ENCODE data around the gene SOX4. TPM values are rescaled to one million over a fixed set of nuclear protein-coding genes. Genes with fewer than 3 reads are reported as not detected.
"Not testable (repeated sequence)": the region's sequence is repeated elsewhere in the genome, so short reads cannot be mapped to it uniquely, and the experiment has no call there.

SOX4 gene
- total RNA-seq, result 10 to 100 TPM in 1 of 2 donors, 1 to 10 TPM in 1; 7.4 to 10.3 TPM
- long read RNA-seq, donor 1, full-length matches to known transcripts, result 23 of 23 reads
- long read RNA-seq, donor 1, partial matches to known transcripts, result 0 of 23 reads
- long read RNA-seq, donor 1, other reads (novel, unspliced or antisense), result 0 of 23 reads
- long read RNA-seq, donor 2, full-length matches to known transcripts, result 13 of 13 reads
- long read RNA-seq, donor 2, partial matches to known transcripts, result 0 of 13 reads
- long read RNA-seq, donor 2, other reads (novel, unspliced or antisense), result 0 of 13 reads

- intact Hi-C loops (cut with DNase I), result no loop called here
Observed at GRCh38 chr6:21593412-21593926, at the start of gene SOX4. Gene SOX4, plus strand, starts transcription at chr6:21593751. Its CDS starts 784 bp downstream, at chr6:21594535.

GRCh38 chr6:21552286-21552685 is 41.3 kb upstream of the SOX4 start:
- DNase-seq (ENCODE audit: low spot score); intact Hi-C loops (cut with DNase I): not testable (repeated sequence)

More at GRCh38 chr6:21593412-21593926, at the start of gene SOX4:
- peak; percentile 96 for DNase-seq (ENCODE audit: low spot score)

GRCh38 chr6:21554286-21554685 is 39.3 kb upstream of the SOX4 start:
- DNase-seq (ENCODE audit: low spot score), result no peak
- intact Hi-C loops (cut with DNase I), result no loop called here

- DNase-seq (ENCODE audit: low spot score), result no peak
- intact Hi-C loops (cut with DNase I), result no loop called here
Observed at GRCh38 chr6:21555197-21555596, 38.4 kb upstream of the SOX4 start.

GRCh38 chr6:21556511-21556910 is 37.0 kb upstream of the SOX4 start:
- intact Hi-C loops (cut with DNase I), result no loop called here
- no peak for DNase-seq (ENCODE audit: low spot score)

GRCh38 chr6:21556968-21557721 is 36.4 kb upstream of the SOX4 start:
- intact Hi-C loops (cut with DNase I), result no loop called here
- no peak for DNase-seq (ENCODE audit: low spot score)

- intact Hi-C loops (cut with DNase I), result no loop called here
- DNase-seq (ENCODE audit: low spot score), result no peak
Observed at GRCh38 chr6:21559238-21559637, 34.3 kb upstream of the SOX4 start.

- intact Hi-C loops (cut with DNase I), result no loop called here
- DNase-seq (ENCODE audit: low spot score), result no peak
Observed at GRCh38 chr6:21560249-21560648, 33.3 kb upstream of the SOX4 start.

- intact Hi-C loops (cut with DNase I), result no loop called here
- DNase-seq (ENCODE audit: low spot score), result no peak
Observed at GRCh38 chr6:21565431-21565830, 28.1 kb upstream of the SOX4 start.

- no peak for DNase-seq (ENCODE audit: low spot score)
- intact Hi-C loops (cut with DNase I), result no loop called here
Observed at GRCh38 chr6:21578523-21578922, 15.0 kb upstream of the SOX4 start.

- intact Hi-C loops (cut with DNase I), result loop anchor here (10.0 kb wide), 1 partner anchor 1018 kb away; no protein-coding TSS in a partner anchor
- DNase-seq (ENCODE audit: low spot score), result no peak
Observed at GRCh38 chr6:21582651-21583050, 10.9 kb upstream of the SOX4 start.

- no peak for DNase-seq (ENCODE audit: low spot score)
- intact Hi-C loops (cut with DNase I), result loop anchor here (10.0 kb wide), 1 partner anchor 1021 kb away; no protein-coding TSS in a partner anchor
Observed at GRCh38 chr6:21586300-21586699, 7.3 kb upstream of the SOX4 start.

GRCh38 chr6:21586740-21587178 is 6.8 kb upstream of the SOX4 start:
- DNase-seq (ENCODE audit: low spot score), result no peak
- intact Hi-C loops (cut with DNase I), result loop anchor here (10.0 kb wide), 1 partner anchor 1022 kb away; no protein-coding TSS in a partner anchor

- intact Hi-C loops (cut with DNase I), result loop anchor here (10.0 kb wide), 1 partner anchor 1023 kb away; no protein-coding TSS in a partner anchor
- DNase-seq (ENCODE audit: low spot score), result peak; percentile 87
Observed at GRCh38 chr6:21587179-21587960, 6.2 kb upstream of the SOX4 start.

- intact Hi-C loops (cut with DNase I), result loop anchor here (10.0 kb wide), 1 partner anchor 1023 kb away; no protein-coding TSS in a partner anchor
- peak; percentile 86 for DNase-seq (ENCODE audit: low spot score)
Observed at GRCh38 chr6:21587961-21588480, 5.5 kb upstream of the SOX4 start.

- peak; percentile 89 for DNase-seq (ENCODE audit: low spot score)
- intact Hi-C loops (cut with DNase I), result loop anchor here (10.0 kb wide), 1 partner anchor 1024 kb away; no protein-coding TSS in a partner anchor
Observed at GRCh38 chr6:21588481-21589351, 4.8 kb upstream of the SOX4 start.

- DNase-seq (ENCODE audit: low spot score), result peak; percentile 96
- intact Hi-C loops (cut with DNase I), result loop anchor here (10.0 kb wide), 1 partner anchor 1025 kb away; no protein-coding TSS in a partner anchor
Observed at GRCh38 chr6:21589352-21590345, 3.9 kb upstream of the SOX4 start.

Data from posterior vena cava (tissue), 2 donors.